CD8-positive, alpha-beta memory T cell (primary cell): ENCODE results near the gene MAP3K4. TPM values are rescaled to one million over a fixed set of nuclear protein-coding genes. Genes with fewer than 3 reads are reported as not detected.
A peak's percentile ranks its signal among the peaks of the same experiment; 100 is the strongest.

ENCODE experiments used
- CTCF ChIA-PET: fragments of 350-600 bp; sonication (Branson Sonifier 250); formaldehyde crosslinking; loops from one replicate; lab custom pipeline; 2021; ENCODE audit warnings: antibody characterized with exemption; lab: Charles Lee
- POLR2A ChIA-PET: fragments of 350-600 bp; sonication (Branson Sonifier 250); formaldehyde crosslinking; loops from one replicate; lab custom pipeline; 2021; ENCODE audit warnings: antibody characterized with exemption; lab: Charles Lee
- DNase-seq, 5 donors: peaks; one replicate each; pipeline versions ENCODE4 v3.0.0 to v3.0.0-alpha.2; 2020 to 2022; ENCODE audit warnings: mixed read lengths in 1 of 5
- H3K27ac ChIP-seq: one replicate; pipeline ENCODE4 v1.7.0; 2013; ENCODE audit warnings: low read depth, mild to moderate bottlenecking, low read length, moderate library complexity
- H3K27me3 ChIP-seq: 2 replicates; pipeline ENCODE4 v1.7.0; 2013; ENCODE audit warnings: low read length, mild to moderate bottlenecking; ENCODE audit not compliant: insufficient read depth, poor library complexity, severe bottlenecking
- H3K36me3 ChIP-seq: 2 replicates; pipeline ENCODE4 v1.7.0; 2013; ENCODE audit warnings: mild to moderate bottlenecking, low read length, moderate library complexity; ENCODE audit not compliant: insufficient read depth
- H3K4me1 ChIP-seq: 2 replicates; pipeline ENCODE4 v1.7.0; 2013; ENCODE audit warnings: mild to moderate bottlenecking, low read length, moderate library complexity; ENCODE audit not compliant: insufficient read depth
- H3K4me3 ChIP-seq: 2 replicates; pipeline ENCODE4 v1.7.0; 2013; ENCODE audit warnings: mild to moderate bottlenecking, low read length
- H3K9me3 ChIP-seq: 2 replicates; pipeline ENCODE4 v1.7.0; 2013; ENCODE audit warnings: mild to moderate bottlenecking, low read length
- H3K27ac Mint-ChIP-seq, 8 donors: one replicate each; pipeline ENCODE4 v1.8.0; 2020 to 2021; ENCODE audit warnings: mixed read lengths in 8 of 8, mild to moderate bottlenecking in 6 of 8, inconsistent platforms in 3 of 8, moderate library complexity in 3 of 8
- H3K27me3 Mint-ChIP-seq, 2 donors: one replicate each; pipeline ENCODE4 v1.8.0; 2020 to 2021; ENCODE audit warnings: mixed read lengths in 2 of 2, mild to moderate bottlenecking in 1 of 2, moderate library complexity in 1 of 2
- H3K36me3 Mint-ChIP-seq, 3 donors: one replicate each; pipeline ENCODE4 v1.8.0; 2020 to 2021; ENCODE audit warnings: mixed read lengths in 3 of 3, inconsistent platforms in 1 of 3, mild to moderate bottlenecking in 1 of 3
- H3K4me1 Mint-ChIP-seq, 3 donors: one replicate each; pipeline ENCODE4 v1.8.0; 2020 to 2021; ENCODE audit warnings: mixed read lengths in 3 of 3, inconsistent platforms in 1 of 3, mild to moderate bottlenecking in 1 of 3
- H3K4me3 Mint-ChIP-seq, 7 donors: one replicate each; pipeline ENCODE4 v1.8.0; 2020 to 2021; ENCODE audit warnings: mixed read lengths in 7 of 7, mild to moderate bottlenecking in 6 of 7, moderate library complexity in 4 of 7, inconsistent platforms in 2 of 7
- H3K9me3 Mint-ChIP-seq, 5 donors: one replicate each; pipeline ENCODE4 v1.8.0; 2020 to 2022; ENCODE audit warnings: mixed read lengths in 5 of 5, mild to moderate bottlenecking in 3 of 5, moderate library complexity in 2 of 5, inconsistent platforms in 1 of 5
- polyA plus RNA-seq: library from polyadenylated mRNA; unstranded; fragments of 300-500 nt; fragmentation: Illumina TruSeq; gene quantifications from one replicate; pipeline ENCODE4 v1.2.3, GENCODE V29; 2021
- total RNA-seq, 2 experiments: library from RNA; stranded (reverse); gene quantifications; one replicate each; pipeline ENCODE4 v1.2.3, GENCODE V29; 2021

MAP3K4 gene
- total and polyA plus RNA-seq, 3 experiments from 2014 or later = 13.0 to 46.2 (median 43.5) TPM

DNA sequence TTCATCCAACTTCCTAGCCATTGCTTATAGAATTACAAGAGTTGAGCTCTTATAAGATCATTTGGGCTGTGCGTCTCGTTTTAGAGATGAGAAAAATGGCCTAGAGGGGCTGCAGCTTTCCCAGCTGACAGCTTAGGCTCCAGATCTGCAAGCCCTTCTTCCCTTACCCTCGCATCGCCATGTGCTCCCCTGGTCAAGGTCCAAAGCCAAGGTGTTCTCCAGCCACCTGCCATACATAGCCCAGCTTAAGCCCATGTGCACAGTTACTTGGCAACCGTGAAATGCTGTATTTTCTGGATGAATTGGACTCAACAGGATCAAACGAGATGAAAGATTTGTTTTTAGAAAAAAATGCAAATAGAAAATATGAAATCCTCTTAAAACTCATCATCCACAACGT lies 7.9 kb downstream of the MAP3K4 start:
- DNase-seq = no peak
- peak overlapping the region in 1 of 7 donors; percentile 42 for H3K4me3 Mint-ChIP-seq
- Histone ChIP-seq H3K9me3 (no peaks in the 10 kb centered on the region), H3K4me1 (peaks cover 8% of the 10 kb centered on the region), H3K36me3 (no peaks in the 10 kb centered on the region), H3K4me3 (no peak overlapping the region), H3K27me3 (no peaks in the 10 kb centered on the region), H3K27ac (no peak overlapping the region)
- ChIA-PET POLR2A (no interaction called here), CTCF (no interaction called here)
- peaks cover 62 to 77% (median 74%) of the 10 kb centered on the region in 3 donors for H3K4me1 Mint-ChIP-seq
- H3K27me3 Mint-ChIP-seq = no peaks in the 10 kb centered on the region
- peak overlapping the region in 3 of 8 donors; percentile 25 to 58 (median 29) for H3K27ac Mint-ChIP-seq
- peaks cover 0 to 9% (median 5%) of the 10 kb centered on the region in 3 donors for H3K36me3 Mint-ChIP-seq
- no peaks in the 10 kb centered on the region for H3K9me3 Mint-ChIP-seq

DNA sequence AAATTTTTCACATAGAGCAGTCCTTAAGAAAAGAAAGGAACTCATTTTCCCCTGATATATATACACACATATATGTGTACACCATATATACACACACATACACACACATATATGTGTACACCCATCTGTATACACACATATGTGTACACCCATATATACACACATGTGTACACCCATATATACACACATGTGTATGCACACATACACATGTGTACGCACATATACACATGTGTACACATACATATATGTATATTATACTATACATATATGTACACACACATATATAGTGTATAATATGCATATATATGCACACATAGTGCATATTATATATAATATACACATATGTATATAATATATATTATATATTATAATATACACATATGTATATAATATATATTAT lies 9.1 kb downstream of the MAP3K4 start:
- H3K4me1 ChIP-seq = peaks cover 8% of the 10 kb centered on the region
- DNase-seq = no peak
- ChIA-PET POLR2A (no interaction called here), CTCF (no interaction called here)
- Mint-ChIP-seq H3K27ac (no peak overlapping the region), H3K9me3 (no peaks in the 10 kb centered on the region), H3K36me3 (peaks cover 0 to 10% (median 5%) of the 10 kb centered on the region in 3 donors), H3K4me1 (peaks cover 57 to 71% (median 69%) of the 10 kb centered on the region in 3 donors), H3K27me3 (no peaks in the 10 kb centered on the region), H3K4me3 (no peak overlapping the region)
- no peaks in the 10 kb centered on the region for H3K36me3 ChIP-seq
- H3K9me3 ChIP-seq = no peaks in the 10 kb centered on the region
- no peaks in the 10 kb centered on the region for H3K27me3 ChIP-seq
- no peak overlapping the region for H3K4me3 ChIP-seq
- no peak overlapping the region for H3K27ac ChIP-seq

DNA sequence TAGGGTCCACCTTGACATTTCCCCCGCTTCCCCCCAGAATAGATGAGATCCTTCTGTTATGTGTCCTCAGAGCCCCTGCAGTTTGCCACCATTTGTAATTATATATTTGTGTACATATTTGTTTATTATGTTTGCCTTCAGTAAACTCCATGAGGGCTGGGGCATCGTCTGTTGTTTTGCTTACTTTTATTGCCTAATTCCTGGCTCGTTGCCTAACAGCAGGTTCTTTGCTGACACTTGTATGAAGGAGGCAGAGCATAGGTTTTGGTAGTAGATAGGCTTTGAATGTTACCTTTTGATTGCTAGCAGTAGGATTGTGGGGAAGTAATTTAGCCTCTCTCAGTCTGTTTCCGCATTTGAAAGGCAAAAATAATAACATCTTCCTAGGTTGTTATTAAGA lies 9.9 kb downstream of the MAP3K4 start:
- no peak for DNase-seq
- ChIA-PET POLR2A (no interaction called here), CTCF (interaction anchor here (1.5 kb wide), 1 partner anchor 9 kb away, joined by 6 read pairs; no protein-coding TSS in a partner anchor)
- no peaks in the 10 kb centered on the region for H3K27me3 Mint-ChIP-seq
- H3K4me1 ChIP-seq = peaks cover 4% of the 10 kb centered on the region
- H3K27ac ChIP-seq = no peak overlapping the region
- peaks cover 51 to 64% (median 62%) of the 10 kb centered on the region in 3 donors for H3K4me1 Mint-ChIP-seq
- H3K36me3 ChIP-seq = no peaks in the 10 kb centered on the region
- H3K4me3 Mint-ChIP-seq = no peak overlapping the region
- H3K36me3 Mint-ChIP-seq = peaks cover 0 to 10% (median 5%) of the 10 kb centered on the region in 3 donors
- no peaks in the 10 kb centered on the region for H3K9me3 Mint-ChIP-seq
- no peak overlapping the region for H3K27ac Mint-ChIP-seq
- H3K27me3 ChIP-seq = no peaks in the 10 kb centered on the region
- no peaks in the 10 kb centered on the region for H3K9me3 ChIP-seq
- no peak overlapping the region for H3K4me3 ChIP-seq

DNA sequence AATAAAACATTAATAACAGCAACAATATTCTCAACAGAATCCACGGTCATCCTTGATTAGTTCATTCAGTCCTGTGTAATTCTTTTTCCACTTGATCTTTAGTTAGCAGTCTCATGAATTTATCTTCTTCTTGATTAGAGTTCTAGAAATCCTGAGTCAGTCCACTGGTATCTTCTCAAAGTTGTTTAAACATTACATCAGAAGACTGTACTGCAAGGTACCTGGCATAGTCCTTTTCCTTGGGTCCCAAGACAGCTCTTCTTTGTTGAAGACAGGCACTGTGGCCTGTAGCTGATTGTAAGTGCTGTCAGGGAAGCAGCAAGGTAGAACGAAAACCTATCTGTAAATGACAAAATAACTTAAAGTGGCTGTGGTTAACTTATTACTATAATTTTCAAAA lies 11.8 kb downstream of the MAP3K4 start:
- H3K27me3 ChIP-seq = no peaks in the 10 kb centered on the region
- no peak overlapping the region for H3K27ac ChIP-seq
- peaks cover 48 to 65% (median 63%) of the 10 kb centered on the region in 3 donors for H3K4me1 Mint-ChIP-seq
- no peak for DNase-seq
- CTCF ChIA-PET = no interaction called here
- no peaks in the 10 kb centered on the region for H3K9me3 ChIP-seq
- H3K4me1 ChIP-seq = peaks cover 4% of the 10 kb centered on the region
- H3K36me3 ChIP-seq = no peaks in the 10 kb centered on the region
- H3K27me3 Mint-ChIP-seq = no peaks in the 10 kb centered on the region
- peaks cover 0 to 11% (median 0%) of the 10 kb centered on the region in 3 donors for H3K36me3 Mint-ChIP-seq
- no peak overlapping the region for H3K4me3 Mint-ChIP-seq
- POLR2A ChIA-PET = no interaction called here
- no peak overlapping the region for H3K27ac Mint-ChIP-seq
- H3K4me3 ChIP-seq = no peak overlapping the region
- no peaks in the 10 kb centered on the region for H3K9me3 Mint-ChIP-seq

DNA sequence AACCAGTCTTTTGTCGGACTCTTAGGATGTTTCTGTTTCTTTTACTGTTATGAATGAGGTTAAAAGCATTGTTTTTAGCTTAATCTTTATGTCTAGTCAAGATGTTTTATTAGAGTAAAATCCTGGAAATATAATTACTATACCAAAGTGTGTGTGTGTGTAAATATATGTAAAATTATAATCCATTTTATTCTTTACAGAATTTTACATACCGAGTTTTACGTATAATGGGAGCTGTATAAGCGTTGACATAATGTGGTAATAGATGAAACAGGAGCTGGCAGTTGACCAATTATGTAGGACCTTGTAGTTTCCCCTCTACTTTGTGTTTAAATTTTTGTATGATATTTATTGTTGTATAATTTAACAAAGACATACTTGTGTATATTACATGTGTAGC lies 16.7 kb downstream of the MAP3K4 start:
- ChIA-PET POLR2A (no interaction called here), CTCF (interaction anchor here (1.3 kb wide), 1 partner anchor 16 kb away, joined by 3 read pairs; no protein-coding TSS in a partner anchor)
- no peak for DNase-seq
- no peaks in the 10 kb centered on the region for H3K9me3 ChIP-seq
- no peaks in the 10 kb centered on the region for H3K36me3 ChIP-seq
- peaks cover 0 to 14% (median 4%) of the 10 kb centered on the region in 3 donors for H3K36me3 Mint-ChIP-seq
- H3K27me3 Mint-ChIP-seq = no peaks in the 10 kb centered on the region
- no peaks in the 10 kb centered on the region for H3K4me1 ChIP-seq
- no peak overlapping the region for H3K4me3 ChIP-seq
- H3K27me3 ChIP-seq = no peaks in the 10 kb centered on the region
- no peak overlapping the region for H3K27ac Mint-ChIP-seq
- no peak overlapping the region for H3K4me3 Mint-ChIP-seq
- H3K27ac ChIP-seq = no peak overlapping the region
- H3K9me3 Mint-ChIP-seq = no peaks in the 10 kb centered on the region
- H3K4me1 Mint-ChIP-seq = peaks cover 38 to 73% (median 70%) of the 10 kb centered on the region in 3 donors

DNA sequence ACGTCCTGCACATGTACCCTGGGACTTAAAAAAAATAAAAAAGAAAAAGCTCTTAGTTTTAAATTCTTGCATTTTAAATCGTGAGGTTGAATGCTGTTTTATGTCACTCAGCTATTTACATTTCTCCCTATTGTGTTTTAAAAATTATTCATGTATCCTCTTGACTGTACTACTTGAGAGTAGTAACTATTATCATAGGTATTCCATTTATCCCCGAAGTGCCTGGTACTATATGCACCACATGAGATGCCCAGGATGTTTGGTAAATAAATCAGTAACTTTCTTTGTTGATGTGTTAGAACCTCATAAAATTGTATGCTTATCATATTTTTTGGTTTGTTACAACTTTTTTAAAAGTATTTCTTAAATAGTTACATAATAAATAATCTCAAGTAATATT lies 18.4 kb downstream of the MAP3K4 start:
- CTCF ChIA-PET = no interaction called here

DNA sequence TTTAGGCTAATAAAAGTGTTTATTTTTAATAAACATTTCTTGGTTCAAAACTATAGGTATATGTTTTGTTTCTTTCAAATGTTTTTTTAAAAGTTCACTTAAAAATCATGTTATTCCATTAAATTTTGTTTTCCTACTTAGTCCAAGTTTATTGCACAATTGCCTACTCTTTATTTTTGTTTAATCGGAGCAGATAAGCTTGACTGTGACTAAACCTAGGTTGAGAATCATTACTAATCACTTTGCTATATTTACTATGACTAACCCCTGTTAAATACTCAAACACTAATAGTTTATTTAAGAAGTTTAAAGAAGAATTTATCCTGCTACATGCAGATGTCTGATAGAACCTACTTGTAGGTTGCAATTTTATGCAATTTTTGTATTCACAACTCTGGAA lies 18.8 kb downstream of the MAP3K4 start:
- Histone ChIP-seq H3K4me1 (no peaks in the 10 kb centered on the region), H3K4me3 (no peak overlapping the region), H3K27me3 (no peaks in the 10 kb centered on the region), H3K36me3 (no peaks in the 10 kb centered on the region), H3K27ac (no peak overlapping the region), H3K9me3 (no peaks in the 10 kb centered on the region)
- Mint-ChIP-seq H3K4me3 (no peak overlapping the region), H3K9me3 (no peaks in the 10 kb centered on the region), H3K4me1 (peaks cover 41 to 81% (median 75%) of the 10 kb centered on the region in 3 donors), H3K27me3 (no peaks in the 10 kb centered on the region), H3K27ac (peak overlapping the region in 1 of 8 donors; percentile 5), H3K36me3 (peaks cover 3 to 11% (median 5%) of the 10 kb centered on the region in 3 donors)
- ChIA-PET POLR2A (no interaction called here), CTCF (no interaction called here)
- no peak for DNase-seq

More for the DNA sequence above, 18.4 kb downstream of the MAP3K4 start:
- no peak overlapping the region for H3K27ac Mint-ChIP-seq
- no peak overlapping the region for H3K4me3 Mint-ChIP-seq
- no peak overlapping the region for H3K27ac ChIP-seq
- POLR2A ChIA-PET = no interaction called here
- no peaks in the 10 kb centered on the region for H3K27me3 Mint-ChIP-seq
- no peaks in the 10 kb centered on the region for H3K9me3 ChIP-seq
- H3K36me3 ChIP-seq = no peaks in the 10 kb centered on the region
- H3K27me3 ChIP-seq = no peaks in the 10 kb centered on the region
- DNase-seq = no peak
- no peak overlapping the region for H3K4me3 ChIP-seq
- H3K4me1 Mint-ChIP-seq = peaks cover 40 to 79% (median 74%) of the 10 kb centered on the region in 3 donors
- no peaks in the 10 kb centered on the region for H3K9me3 Mint-ChIP-seq
- H3K36me3 Mint-ChIP-seq = peaks cover 3 to 10% (median 4%) of the 10 kb centered on the region in 3 donors
- no peaks in the 10 kb centered on the region for H3K4me1 ChIP-seq

DNA sequence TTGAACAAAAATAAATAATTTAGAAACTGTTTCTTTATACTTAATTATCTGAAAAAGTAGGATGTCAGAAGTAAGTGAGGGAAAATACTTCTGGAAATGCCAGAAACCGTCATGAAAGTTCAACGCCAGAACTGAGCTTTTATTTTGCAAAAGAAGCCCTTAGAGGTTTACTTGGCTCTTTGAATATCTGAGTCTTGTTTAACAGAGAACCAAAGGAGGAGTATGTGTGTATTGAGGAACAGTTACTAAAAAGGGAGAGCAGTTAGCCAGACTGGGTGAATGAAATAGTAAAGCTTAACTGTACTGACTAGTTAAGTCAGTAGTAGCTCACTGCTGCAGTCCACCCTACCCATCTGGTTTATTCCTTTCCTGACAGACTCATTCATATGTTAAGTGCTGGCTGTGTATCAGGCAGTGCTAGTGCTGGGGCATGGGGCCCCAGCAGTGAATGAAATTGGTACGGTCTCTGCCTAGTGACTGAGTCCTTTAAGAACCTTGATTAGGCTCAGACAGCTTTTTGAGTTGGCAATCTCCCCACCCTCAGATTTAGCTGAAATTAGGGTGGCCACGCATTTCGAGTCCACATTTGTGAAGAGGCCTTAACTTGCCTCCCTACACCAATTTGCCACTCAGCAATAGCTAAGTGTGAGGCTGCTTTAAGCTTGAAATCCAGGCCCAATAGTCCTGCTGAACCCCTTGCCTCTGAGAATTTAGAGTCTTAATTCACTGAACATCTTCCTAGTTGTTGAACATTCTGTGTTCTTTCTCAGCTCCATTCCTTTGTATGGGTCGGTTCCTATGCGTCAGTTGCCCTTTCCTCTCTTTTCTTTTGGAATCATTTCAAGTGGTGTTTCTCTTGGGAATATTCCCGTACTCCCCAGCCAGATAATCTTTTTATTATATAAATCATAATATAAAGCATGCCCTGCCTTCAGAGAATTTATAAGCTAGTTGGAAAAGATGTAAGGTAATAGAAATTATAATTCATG lies 20.2 kb downstream of the MAP3K4 start:
- peaks cover 47 to 90% (median 86%) of the 10 kb centered on the region in 3 donors for H3K4me1 Mint-ChIP-seq
- ChIA-PET CTCF (interaction anchor here (1.4 to 1.9 kb wide), 3 partner anchors 19 to 359 kb away, joined by 3 to 4 read pairs (median 3); partner anchors contain the start of gene MAP3K4), POLR2A (no interaction called here)

More for the DNA sequence above, 20.2 kb downstream of the MAP3K4 start:
- Mint-ChIP-seq H3K27me3 (no peaks in the 10 kb centered on the region), H3K36me3 (peaks cover 3 to 10% (median 7%) of the 10 kb centered on the region in 3 donors), H3K9me3 (no peaks in the 10 kb centered on the region), H3K4me3 (peak overlapping the region in 1 of 7 donors; percentile 74), H3K27ac (peak overlapping the region in 2 of 8 donors; percentile 11 to 68)
- Histone ChIP-seq H3K27ac (no peak overlapping the region), H3K4me3 (no peak overlapping the region), H3K4me1 (no peaks in the 10 kb centered on the region), H3K9me3 (no peaks in the 10 kb centered on the region), H3K36me3 (no peaks in the 10 kb centered on the region), H3K27me3 (no peaks in the 10 kb centered on the region)
- DNase-seq = no peak
